Mesendoderm (in vitro differentiated cells): ENCODE data around the gene WDR64.

Experiments
- DNase-seq: peaks from one replicate; pipeline ENCODE4 v3.0.0; 2013
- H2AK5ac ChIP-seq: 2 replicates; pipeline ENCODE4 v1.6.1; 2013; ENCODE audit warnings: low read length, inconsistent platforms
- H2BK120ac ChIP-seq: 2 replicates; pipeline ENCODE4 v1.6.1; 2013; ENCODE audit warnings: low read depth, mild to moderate bottlenecking, low read length, moderate library complexity, mixed read lengths
- H2BK15ac ChIP-seq: replicated peaks from 2 replicates; pipeline ENCODE4 v1.6.1; 2013; ENCODE audit warnings: low read depth, mild to moderate bottlenecking, moderate library complexity
- H2BK5ac ChIP-seq: 2 replicates; pipeline ENCODE4 v1.6.1; 2013; ENCODE audit warnings: low read length, inconsistent platforms
- H3K18ac ChIP-seq: 2 replicates; pipeline ENCODE4 v1.6.1; 2013; ENCODE audit warnings: mild to moderate bottlenecking, low read length, mixed read lengths
- H3K23ac ChIP-seq: one replicate; pipeline ENCODE4 v1.6.1; 2013; ENCODE audit warnings: low read length
- H3K27ac ChIP-seq: 2 replicates; pipeline ENCODE4 v1.5.1; 2013; ENCODE audit warnings: low read depth, mild to moderate bottlenecking, inconsistent platforms, low read length, moderate library complexity
- H3K27me3 ChIP-seq: 2 replicates; pipeline ENCODE4 v1.6.1; 2013; ENCODE audit warnings: low read length, control low read depth, mild to moderate bottlenecking, inconsistent platforms; ENCODE audit not compliant: insufficient read depth, poor library complexity
- H3K36me3 ChIP-seq: 2 replicates; pipeline ENCODE4 v1.6.1; 2013; ENCODE audit warnings: low read length, inconsistent platforms; ENCODE audit not compliant: control insufficient read depth, insufficient read depth
- H3K4ac ChIP-seq: one replicate; pipeline ENCODE4 v1.6.1; 2013; ENCODE audit warnings: low read depth, mild to moderate bottlenecking, low read length, moderate library complexity
- H3K4me1 ChIP-seq: 2 replicates; pipeline ENCODE4 v1.6.1; 2013; ENCODE audit warnings: low read depth, low read length, inconsistent platforms; ENCODE audit not compliant: control insufficient read depth
- H3K4me2 ChIP-seq: 2 replicates; pipeline ENCODE4 v1.6.1; 2013; ENCODE audit warnings: low read length
- H3K4me3 ChIP-seq: 2 replicates; pipeline ENCODE4 v1.5.1; 2013; ENCODE audit warnings: mild to moderate bottlenecking, low read length
- H3K56ac ChIP-seq: one replicate; pipeline ENCODE4 v1.6.1; 2013; ENCODE audit warnings: low read length
- H3K79me1 ChIP-seq: 2 replicates; pipeline ENCODE4 v1.6.1; 2013; ENCODE audit warnings: low read length, inconsistent platforms
- H3K79me2 ChIP-seq: 2 replicates; pipeline ENCODE4 v1.6.1; 2013; ENCODE audit warnings: mild to moderate bottlenecking, low read length; ENCODE audit not compliant: control insufficient read depth, insufficient read depth
- H3K9ac ChIP-seq: 2 replicates; pipeline ENCODE4 v1.6.1; 2013; ENCODE audit warnings: low read length, inconsistent platforms
- H4K5ac ChIP-seq: one replicate; pipeline ENCODE4 v1.6.1; 2013; ENCODE audit warnings: low read length
- H4K8ac ChIP-seq: one replicate; pipeline ENCODE4 v1.6.1; 2013; ENCODE audit warnings: low read depth, mild to moderate bottlenecking, control low read depth, low read length, moderate library complexity
- WGBS: extraction: QIAGEN DNeasy Blood & Tissue Kit; methylation state at CpG from one replicate; pipeline ENCODE4 v1.1.7; 2013; ENCODE audit warnings: low lambda C conversion rate, missing lambda C conversion rate; ENCODE audit not compliant: insufficient coverage; ENCODE audit errors: extremely low coverage; 5-methylcytosine and 5-hydroxymethylcytosine counted together

Gene WDR64

GRCh38 chr1:241762713-241763339 lies 110.7 kb downstream of the WDR64 start:
- Histone ChIP-seq H2BK5ac (no peak overlapping the region), H3K79me1 (no peaks in the 10 kb centered on the region), H3K9ac (no peak overlapping the region), H2BK15ac (no peak overlapping the region), H3K4me1 (no peaks in the 10 kb centered on the region), H3K18ac (no peak overlapping the region), H3K79me2 (no peaks in the 10 kb centered on the region), H3K23ac (no peak overlapping the region), H2BK120ac (no peak overlapping the region), H3K4me3 (no peak overlapping the region), H3K4me2 (no peak overlapping the region), H3K27me3 (no peaks in the 10 kb centered on the region), H3K4ac (no peak overlapping the region), H2AK5ac (no peak overlapping the region), H3K56ac (no peak overlapping the region), H4K8ac (no peak overlapping the region), H3K27ac (no peak overlapping the region), H3K36me3 (no peaks in the 10 kb centered on the region), H4K5ac (no peak overlapping the region)
- no peak for DNase-seq
- WGBS = no CpG with 5 or more reads among the region's 3 CpGs

GRCh38 chr1:241765390-241765789 lies 113.3 kb downstream of the WDR64 start:
- Histone ChIP-seq H3K18ac (no peak overlapping the region), H3K23ac (no peak overlapping the region), H3K36me3 (no peaks in the 10 kb centered on the region), H3K9ac (no peak overlapping the region), H3K79me2 (no peaks in the 10 kb centered on the region), H3K4me2 (no peak overlapping the region), H2BK120ac (no peak overlapping the region), H3K79me1 (no peaks in the 10 kb centered on the region), H3K27me3 (no peaks in the 10 kb centered on the region), H3K4me3 (no peak overlapping the region), H3K4ac (no peak overlapping the region), H3K56ac (no peak overlapping the region), H4K5ac (no peak overlapping the region), H4K8ac (no peak overlapping the region), H2BK15ac (no peak overlapping the region), H3K4me1 (no peaks in the 10 kb centered on the region), H3K27ac (no peak overlapping the region), H2BK5ac (no peak overlapping the region), H2AK5ac (no peak overlapping the region)
- DNase-seq = no peak
- WGBS = no CpG with 5 or more reads among the region's 4 CpGs

- Histone ChIP-seq H2BK120ac (no peak overlapping the region), H3K4ac (no peak overlapping the region), H3K27ac (no peak overlapping the region), H2BK5ac (no peak overlapping the region), H3K36me3 (no peaks in the 10 kb centered on the region), H3K79me2 (no peaks in the 10 kb centered on the region), H3K18ac (no peak overlapping the region), H2AK5ac (no peak overlapping the region), H2BK15ac (no peak overlapping the region), H3K27me3 (no peaks in the 10 kb centered on the region), H3K4me2 (no peak overlapping the region), H4K8ac (no peak overlapping the region), H3K79me1 (no peaks in the 10 kb centered on the region), H3K23ac (no peak overlapping the region), H3K4me3 (no peak overlapping the region), H4K5ac (no peak overlapping the region), H3K56ac (no peak overlapping the region), H3K9ac (no peak overlapping the region), H3K4me1 (no peaks in the 10 kb centered on the region)
- WGBS = no CpG with 5 or more reads among the region's 2 CpGs
- DNase-seq = peak; percentile 13
Measured at GRCh38 chr1:241767737-241768136, 115.7 kb downstream of the WDR64 start.

- H4K8ac ChIP-seq = no peak overlapping the region
- no peaks in the 10 kb centered on the region for H3K4me1 ChIP-seq
- H3K27ac ChIP-seq = no peak overlapping the region
- H3K79me2 ChIP-seq = no peaks in the 10 kb centered on the region
- no peaks in the 10 kb centered on the region for H3K27me3 ChIP-seq
- H2BK5ac ChIP-seq = no peak overlapping the region
- WGBS = no CpG with 5 or more reads among the region's 1 CpG
- H4K5ac ChIP-seq = no peak overlapping the region
- H3K4ac ChIP-seq = no peak overlapping the region
- no peak overlapping the region for H3K18ac ChIP-seq
- H3K9ac ChIP-seq = no peak overlapping the region
- H3K56ac ChIP-seq = no peak overlapping the region
- DNase-seq = peak; percentile 9
- H3K4me3 ChIP-seq = no peak overlapping the region
- no peak overlapping the region for H2AK5ac ChIP-seq
- no peak overlapping the region for H2BK120ac ChIP-seq
- H3K79me1 ChIP-seq = no peaks in the 10 kb centered on the region
- no peak overlapping the region for H3K4me2 ChIP-seq
- H2BK15ac ChIP-seq = no peak overlapping the region
- no peak overlapping the region for H3K23ac ChIP-seq
- no peaks in the 10 kb centered on the region for H3K36me3 ChIP-seq
Measured at GRCh38 chr1:241770115-241770514, 118.0 kb downstream of the WDR64 start.

- no peak overlapping the region for H3K18ac ChIP-seq
- H3K79me1 ChIP-seq = no peaks in the 10 kb centered on the region
- H3K4me1 ChIP-seq = no peaks in the 10 kb centered on the region
- DNase-seq = no peak
- H3K4me2 ChIP-seq = no peak overlapping the region
- no peak overlapping the region for H3K9ac ChIP-seq
- no peak overlapping the region for H4K5ac ChIP-seq
- no peak overlapping the region for H2BK15ac ChIP-seq
- no peaks in the 10 kb centered on the region for H3K36me3 ChIP-seq
- H3K27ac ChIP-seq = no peak overlapping the region
- H3K79me2 ChIP-seq = no peaks in the 10 kb centered on the region
- H3K4me3 ChIP-seq = no peak overlapping the region
- no peak overlapping the region for H3K23ac ChIP-seq
- no CpG with 5 or more reads among the region's 2 CpGs for WGBS
- no peak overlapping the region for H2AK5ac ChIP-seq
- no peak overlapping the region for H3K4ac ChIP-seq
- H4K8ac ChIP-seq = no peak overlapping the region
- H2BK120ac ChIP-seq = no peak overlapping the region
- H3K27me3 ChIP-seq = no peaks in the 10 kb centered on the region
- H2BK5ac ChIP-seq = no peak overlapping the region
- no peak overlapping the region for H3K56ac ChIP-seq
Measured at GRCh38 chr1:241771117-241771516, 119.0 kb downstream of the WDR64 start.

- Histone ChIP-seq H2AK5ac (no peak overlapping the region), H3K27me3 (no peaks in the 10 kb centered on the region), H2BK120ac (no peak overlapping the region), H3K36me3 (no peaks in the 10 kb centered on the region), H3K56ac (no peak overlapping the region), H3K27ac (no peak overlapping the region), H4K8ac (no peak overlapping the region), H3K9ac (no peak overlapping the region), H3K79me1 (no peaks in the 10 kb centered on the region), H3K23ac (no peak overlapping the region), H2BK15ac (no peak overlapping the region), H4K5ac (no peak overlapping the region), H3K4ac (no peak overlapping the region), H3K4me2 (no peak overlapping the region), H2BK5ac (no peak overlapping the region), H3K79me2 (no peaks in the 10 kb centered on the region), H3K18ac (no peak overlapping the region), H3K4me3 (no peak overlapping the region), H3K4me1 (no peaks in the 10 kb centered on the region)
- DNase-seq = no peak
- no CpG with 5 or more reads among the region's 4 CpGs for WGBS
Measured at GRCh38 chr1:241772932-241773500, 120.9 kb downstream of the WDR64 start.
